HEK293T (cell line): ENCODE results near the gene RAB7B.

Source experiments
- FOXA1 ChIP-seq: fragments of 450-650 bp; IDR thresholded peaks from 2 replicates; pipeline ENCODE4 v1.6.1; 2016; ENCODE audit warnings: mild to moderate bottlenecking
- SUZ12 ChIP-seq: fragments of 450-650 bp; IDR thresholded peaks from 2 replicates; pipeline ENCODE4 v1.6.1; 2016; ENCODE audit warnings: mild to moderate bottlenecking

DNA sequence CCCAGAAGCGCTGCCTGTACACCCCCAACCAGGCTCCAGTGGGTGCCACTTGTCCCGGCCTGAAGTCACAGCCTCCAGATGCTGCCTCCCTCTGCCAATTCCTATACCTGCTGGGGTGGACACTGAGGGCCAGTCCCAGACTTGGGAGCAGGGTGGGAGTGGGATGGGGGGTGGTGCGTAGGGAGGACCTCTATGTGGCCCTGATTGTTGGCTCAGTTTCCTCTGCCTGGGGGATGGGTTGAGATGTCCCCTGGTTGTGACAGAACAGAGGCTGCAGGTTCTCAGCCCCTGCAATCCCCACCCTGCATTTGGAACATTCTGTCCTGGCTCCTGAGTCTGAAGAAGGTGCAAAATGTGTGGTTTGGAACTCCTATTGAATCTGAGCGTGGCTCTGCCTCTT lies 27.2 kb downstream of the RAB7B start:
- TF ChIP-seq FOXA1 = no peak
- no peak for TF ChIP-seq SUZ12
